Activated CD4-positive, alpha-beta memory T cell treated with anti-CD3 and anti-CD28 coated beads, Interleukin-2, amount 10 ng/mL, durations not matched to agents 7 days and 5 days (primary cell): ENCODE measurements around the gene DCUN1D2. TPM values are rescaled to one million over a fixed set of nuclear protein-coding genes. Genes with fewer than 3 reads are reported as not detected.

ENCODE experiments used
- CTCF ChIA-PET: fragments of 350-600 bp; sonication (Branson Sonifier 250); formaldehyde crosslinking; loops from one replicate; lab custom pipeline; 2021; ENCODE audit warnings: antibody characterized with exemption, inconsistent platforms; lab: Charles Lee
- POLR2A ChIA-PET: fragments of 350-600 bp; sonication (Branson Sonifier 250); formaldehyde crosslinking; loops from one replicate; lab custom pipeline; 2021; ENCODE audit warnings: antibody characterized with exemption; lab: Charles Lee
- DNase-seq: peaks from one replicate; pipeline ENCODE4 v3.0.0-alpha.2; 2020
- H3K27ac Mint-ChIP-seq: one replicate; pipeline ENCODE4 v1.8.0; 2021; ENCODE audit warnings: mild to moderate bottlenecking, mixed read lengths
- H3K27me3 Mint-ChIP-seq: one replicate; pipeline ENCODE4 v1.8.0; 2021; ENCODE audit warnings: mixed read lengths
- H3K36me3 Mint-ChIP-seq: one replicate; pipeline ENCODE4 v1.8.0; 2021; ENCODE audit warnings: low read depth, mixed read lengths
- H3K4me1 Mint-ChIP-seq: one replicate; pipeline ENCODE4 v1.8.0; 2021; ENCODE audit warnings: mixed read lengths
- H3K4me3 Mint-ChIP-seq: one replicate; pipeline ENCODE4 v1.8.0; 2021; ENCODE audit warnings: mild to moderate bottlenecking, mixed read lengths
- H3K9me3 Mint-ChIP-seq: one replicate; pipeline ENCODE4 v1.8.0; 2021; ENCODE audit warnings: mixed read lengths
- total RNA-seq, 2 experiments: library from RNA; stranded (reverse); gene quantifications; one replicate each; pipeline ENCODE4 v1.2.3, GENCODE V29; 2021

The DCUN1D2 gene
- total RNA-seq, 2 experiments from 2014 or later, result 17.0 to 17.7 TPM

- Mint-ChIP-seq H3K4me1 (no peaks in the 10 kb centered on the region), H3K27me3 (no peaks in the 10 kb centered on the region), H3K27ac (no peak overlapping the region), H3K36me3 (peaks cover 13% of the 10 kb centered on the region), H3K9me3 (no peaks in the 10 kb centered on the region), H3K4me3 (no peak overlapping the region)
- CTCF ChIA-PET, result no interaction called here
- DNase-seq, result no peak
- POLR2A ChIA-PET, result no interaction called here
Measured at GRCh38 chr13:113510871-113511270, 20.4 kb upstream of the DCUN1D2 start.

GRCh38 chr13:113509989-113510388 lies 19.5 kb upstream of the DCUN1D2 start:
- Mint-ChIP-seq H3K4me1 (no peaks in the 10 kb centered on the region), H3K27ac (no peak overlapping the region), H3K9me3 (no peaks in the 10 kb centered on the region), H3K36me3 (peaks cover 17% of the 10 kb centered on the region), H3K4me3 (no peak overlapping the region), H3K27me3 (no peaks in the 10 kb centered on the region)
- DNase-seq, result no peak
- CTCF ChIA-PET, result no interaction called here
- POLR2A ChIA-PET, result no interaction called here

- POLR2A ChIA-PET, result no interaction called here
Measured at GRCh38 chr13:113508521-113509254, 18.2 kb upstream of the DCUN1D2 start.

GRCh38 chr13:113507505-113508345 lies 17.2 kb upstream of the DCUN1D2 start:
- Mint-ChIP-seq H3K36me3 (peaks cover 29% of the 10 kb centered on the region), H3K27me3 (no peaks in the 10 kb centered on the region), H3K9me3 (no peaks in the 10 kb centered on the region), H3K4me3 (no peak overlapping the region), H3K4me1 (no peaks in the 10 kb centered on the region), H3K27ac (no peak overlapping the region)
- ChIA-PET POLR2A (no interaction called here), CTCF (no interaction called here)
- DNase-seq, result no peak

More at GRCh38 chr13:113508521-113509254, 18.2 kb upstream of the DCUN1D2 start:
- H3K36me3 Mint-ChIP-seq, result peaks cover 26% of the 10 kb centered on the region
- H3K27me3 Mint-ChIP-seq, result no peaks in the 10 kb centered on the region
- no peaks in the 10 kb centered on the region for H3K9me3 Mint-ChIP-seq
- no peaks in the 10 kb centered on the region for H3K4me1 Mint-ChIP-seq
- CTCF ChIA-PET, result no interaction called here
- H3K27ac Mint-ChIP-seq, result no peak overlapping the region
- no peak overlapping the region for H3K4me3 Mint-ChIP-seq
- DNase-seq, result no peak

DNA sequence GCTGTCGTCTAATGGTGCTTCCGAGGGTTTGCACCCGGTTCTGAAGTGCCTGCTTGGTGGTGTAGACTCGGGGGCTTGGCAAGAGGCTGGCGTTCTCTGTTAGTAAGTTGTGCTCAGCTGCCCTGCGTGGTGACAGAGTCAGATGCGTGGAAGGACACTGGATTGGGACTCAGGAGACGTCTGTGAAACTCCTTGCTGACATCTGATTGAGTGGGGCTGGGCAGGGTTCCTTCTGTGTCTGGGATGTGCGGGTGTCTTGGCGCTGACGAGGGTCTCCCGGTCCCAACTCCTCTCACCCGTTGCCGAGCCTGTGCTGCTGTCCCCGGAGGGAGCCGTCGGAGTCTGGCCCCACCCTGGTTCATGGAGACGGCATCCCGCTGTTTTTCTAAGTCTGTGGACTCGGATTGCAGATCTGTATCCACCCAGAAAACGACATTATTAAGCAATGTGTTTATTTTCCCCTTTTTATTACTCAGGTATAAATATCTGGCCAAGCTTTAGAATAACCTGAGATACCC lies 16.4 kb upstream of the DCUN1D2 start:
- H3K9me3 Mint-ChIP-seq, result no peaks in the 10 kb centered on the region
- CTCF ChIA-PET, result no interaction called here

GRCh38 chr13:113506025-113506685 lies 15.6 kb upstream of the DCUN1D2 start:
- no peak overlapping the region for H3K27ac Mint-ChIP-seq
- ChIA-PET POLR2A (interaction anchor here (1.5 kb wide), 1 partner anchor 10 kb away, joined by 3 read pairs; no protein-coding TSS in a partner anchor), CTCF (no interaction called here)
- H3K9me3 Mint-ChIP-seq, result no peaks in the 10 kb centered on the region
- H3K27me3 Mint-ChIP-seq, result no peaks in the 10 kb centered on the region
- DNase-seq, result no peak
- H3K4me3 Mint-ChIP-seq, result no peak overlapping the region
- H3K4me1 Mint-ChIP-seq, result no peaks in the 10 kb centered on the region
- peaks cover 29% of the 10 kb centered on the region for H3K36me3 Mint-ChIP-seq

More for the DNA sequence above, 16.4 kb upstream of the DCUN1D2 start:
- H3K27me3 Mint-ChIP-seq, result no peaks in the 10 kb centered on the region
- peaks cover 29% of the 10 kb centered on the region for H3K36me3 Mint-ChIP-seq
- no peak overlapping the region for H3K4me3 Mint-ChIP-seq
- POLR2A ChIA-PET, result no interaction called here
- no peak overlapping the region for H3K27ac Mint-ChIP-seq
- no peaks in the 10 kb centered on the region for H3K4me1 Mint-ChIP-seq
- no peak for DNase-seq

DNA sequence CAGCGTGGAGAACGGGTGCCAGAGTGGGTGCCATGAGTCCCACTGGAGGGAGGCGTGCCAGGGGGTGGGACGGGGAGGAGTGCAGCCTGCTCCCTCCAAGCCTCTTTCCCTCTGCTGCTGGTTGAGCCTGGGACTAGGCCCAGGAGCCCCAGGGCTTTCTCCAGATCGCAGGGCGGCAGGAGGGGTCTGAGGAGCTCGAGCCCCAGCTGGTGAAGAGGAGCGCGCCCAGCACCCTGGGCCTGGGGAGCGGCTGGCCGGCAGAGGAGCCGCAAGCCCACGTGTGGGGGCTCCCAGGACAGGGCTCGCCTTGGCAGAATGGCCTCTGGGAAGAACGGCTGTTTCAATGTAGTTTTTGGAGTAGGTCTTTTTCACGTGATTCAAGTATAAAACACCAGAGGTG lies 12.2 kb upstream of the DCUN1D2 start:
- no peak overlapping the region for H3K27ac Mint-ChIP-seq
- H3K36me3 Mint-ChIP-seq, result peaks cover 45% of the 10 kb centered on the region
- POLR2A ChIA-PET, result no interaction called here
- H3K9me3 Mint-ChIP-seq, result no peaks in the 10 kb centered on the region
- H3K4me1 Mint-ChIP-seq, result no peaks in the 10 kb centered on the region
- CTCF ChIA-PET, result no interaction called here
- no peak overlapping the region for H3K4me3 Mint-ChIP-seq
- DNase-seq, result no peak
- H3K27me3 Mint-ChIP-seq, result no peaks in the 10 kb centered on the region

- H3K27me3 Mint-ChIP-seq, result no peaks in the 10 kb centered on the region
- DNase-seq, result no peak
- H3K36me3 Mint-ChIP-seq, result peaks cover 60% of the 10 kb centered on the region
- H3K4me3 Mint-ChIP-seq, result no peak overlapping the region
- POLR2A ChIA-PET, result interaction anchor here (1.3 kb wide), 1 partner anchor 10 kb away, joined by 3 read pairs; the partner anchor contains the start of gene DCUN1D2
- CTCF ChIA-PET, result no interaction called here
- H3K27ac Mint-ChIP-seq, result no peak overlapping the region
- no peaks in the 10 kb centered on the region for H3K9me3 Mint-ChIP-seq
- peaks cover 9% of the 10 kb centered on the region for H3K4me1 Mint-ChIP-seq
Measured at GRCh38 chr13:113500530-113501265, 10.2 kb upstream of the DCUN1D2 start.

GRCh38 chr13:113499936-113500335 lies 9.4 kb upstream of the DCUN1D2 start:
- Mint-ChIP-seq H3K27ac (no peak overlapping the region), H3K4me3 (no peak overlapping the region), H3K27me3 (no peaks in the 10 kb centered on the region), H3K36me3 (peaks cover 62% of the 10 kb centered on the region), H3K9me3 (no peaks in the 10 kb centered on the region), H3K4me1 (peaks cover 16% of the 10 kb centered on the region)
- ChIA-PET CTCF (no interaction called here), POLR2A (interaction anchor here (1.3 kb wide), 1 partner anchor 10 kb away, joined by 3 read pairs; the partner anchor contains the start of gene DCUN1D2)
- no peak for DNase-seq

DNA sequence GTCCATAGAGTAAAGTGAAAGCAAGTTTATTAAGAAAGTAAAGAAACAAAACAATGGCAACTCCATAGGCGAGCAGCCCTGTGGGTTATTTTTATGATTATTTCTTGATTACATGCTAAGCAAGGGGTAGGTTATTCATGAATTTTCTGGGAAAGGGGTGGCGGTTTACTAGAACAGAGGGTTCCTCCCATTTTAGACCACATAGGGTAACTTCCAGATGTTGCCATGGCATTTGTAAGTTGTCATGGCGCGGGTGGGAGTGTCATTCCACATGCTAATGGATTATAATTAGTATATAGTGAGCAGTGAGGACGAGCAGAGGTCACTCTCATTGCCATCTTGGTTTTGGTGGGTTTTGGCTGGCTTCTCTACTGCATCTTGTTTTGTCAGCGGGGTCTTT lies 8.4 kb upstream of the DCUN1D2 start:
- no peaks in the 10 kb centered on the region for H3K27me3 Mint-ChIP-seq
- peaks cover 57% of the 10 kb centered on the region for H3K36me3 Mint-ChIP-seq
- peaks cover 25% of the 10 kb centered on the region for H3K4me1 Mint-ChIP-seq
- H3K27ac Mint-ChIP-seq, result no peak overlapping the region
- ChIA-PET CTCF (no interaction called here), POLR2A (no interaction called here)
- H3K9me3 Mint-ChIP-seq, result no peaks in the 10 kb centered on the region
- no peak overlapping the region for H3K4me3 Mint-ChIP-seq
- DNase-seq, result no peak

GRCh38 chr13:113497217-113497616 lies 6.7 kb upstream of the DCUN1D2 start:
- H3K4me3 Mint-ChIP-seq, result no peak overlapping the region
- peaks cover 39% of the 10 kb centered on the region for H3K4me1 Mint-ChIP-seq
- H3K36me3 Mint-ChIP-seq, result peaks cover 53% of the 10 kb centered on the region
- H3K9me3 Mint-ChIP-seq, result no peaks in the 10 kb centered on the region
- no peaks in the 10 kb centered on the region for H3K27me3 Mint-ChIP-seq
- ChIA-PET CTCF (no interaction called here), POLR2A (no interaction called here)
- no peak overlapping the region for H3K27ac Mint-ChIP-seq
- DNase-seq, result no peak

GRCh38 chr13:113495494-113496210 lies 5.1 kb upstream of the DCUN1D2 start:
- Mint-ChIP-seq H3K4me3 (no peak overlapping the region), H3K36me3 (peaks cover 50% of the 10 kb centered on the region), H3K27me3 (no peaks in the 10 kb centered on the region), H3K9me3 (no peaks in the 10 kb centered on the region), H3K4me1 (peaks cover 46% of the 10 kb centered on the region), H3K27ac (no peak overlapping the region)
- POLR2A ChIA-PET, result interaction anchor here (1.1 kb wide), 1 partner anchor 10 kb away, joined by 3 read pairs; no protein-coding TSS in a partner anchor
- CTCF ChIA-PET, result no interaction called here
- no peak for DNase-seq
